Anterior cingulate cortex (tissue), 58 donors: ENCODE data around the gene TGFBR3.
A peak's percentile ranks its signal among the peaks of the same experiment; 100 is the strongest.

ENCODE experiments used
- DNase-seq, 58 donors: peaks; one replicate each; lab custom pipeline; 2025; lab: John Stamatoyannopoulos, UW

TGFBR3 gene

DNA sequence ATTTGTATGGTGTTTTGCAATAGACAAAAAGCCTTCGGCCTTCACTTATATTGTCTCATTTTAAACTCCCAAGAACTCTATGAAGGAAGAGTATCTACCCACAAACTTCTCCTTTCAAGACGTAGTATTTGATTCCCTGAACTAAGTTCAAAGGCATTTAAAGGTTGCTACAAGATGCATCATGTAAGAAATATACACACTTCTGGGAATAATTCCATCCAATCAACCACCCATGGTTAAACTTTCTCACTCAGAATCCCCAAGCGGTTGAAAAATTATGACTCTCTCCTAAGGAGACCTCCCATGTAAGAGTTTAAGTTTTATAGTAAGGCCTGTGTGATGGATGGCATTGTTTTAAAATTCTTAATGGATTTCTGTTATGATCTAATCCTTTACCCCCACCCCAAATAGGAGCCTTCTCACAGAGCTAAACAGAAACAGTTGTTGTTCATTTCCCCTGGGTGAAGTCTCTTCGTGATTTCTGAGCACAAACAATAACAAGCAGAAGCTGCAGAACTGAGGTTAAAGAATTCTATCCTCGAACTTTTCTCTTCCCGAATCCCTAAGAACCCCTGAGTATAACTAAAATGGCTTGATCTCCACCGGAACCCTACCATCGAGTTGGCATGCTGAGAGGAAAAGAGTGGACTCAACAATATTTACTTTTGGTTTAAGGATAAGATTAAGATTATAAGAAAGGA lies 185.0 kb downstream of the TGFBR3 start:
- DNase-seq = no peak

GRCh38 chr1:91700332-91700731 lies 185.6 kb downstream of the TGFBR3 start:
- DNase-seq = no peak

- DNase-seq = no peak
Observed at GRCh38 chr1:91699339-91699974, 186.5 kb downstream of the TGFBR3 start.

DNA sequence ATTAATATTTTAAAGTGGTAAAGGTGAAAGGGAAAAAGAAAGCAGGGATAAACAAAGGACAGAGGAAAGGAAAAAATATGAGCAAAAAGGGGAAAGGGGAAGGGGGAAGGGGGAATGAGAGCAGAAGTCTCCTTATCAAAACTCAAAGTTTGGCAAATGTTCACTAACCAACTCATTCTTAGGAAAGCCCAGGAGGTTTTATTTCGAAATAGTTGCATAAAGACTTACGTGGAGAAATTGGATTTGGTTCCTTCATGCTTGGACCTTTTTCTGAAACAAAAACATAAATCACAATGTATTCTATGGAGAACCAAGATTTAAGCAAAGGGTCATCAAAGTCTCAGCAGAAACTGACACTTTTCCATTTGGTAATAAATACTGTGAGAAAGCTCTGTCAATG lies 188.1 kb downstream of the TGFBR3 start:
- DNase-seq = no peak

- no peak for DNase-seq
Observed at GRCh38 chr1:91697416-91697815, 188.5 kb downstream of the TGFBR3 start.

DNA sequence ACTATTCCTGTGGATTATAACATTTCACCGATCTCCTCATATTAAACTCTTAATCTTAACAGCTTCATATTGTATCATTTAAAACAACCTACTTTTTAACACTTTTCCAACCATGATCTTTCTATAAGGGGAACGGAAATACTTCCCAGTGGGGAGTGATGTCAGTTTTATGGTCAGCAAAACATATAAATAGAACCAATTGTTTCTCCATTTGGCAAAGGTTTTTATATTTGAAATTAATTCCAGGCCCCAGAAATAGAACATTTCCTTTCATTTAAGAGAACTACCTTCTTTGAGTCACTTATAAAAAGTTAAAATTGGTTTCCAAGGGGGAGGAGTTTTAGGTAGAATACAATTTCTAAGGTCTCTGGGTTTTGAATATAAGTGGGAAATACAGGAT lies 189.6 kb downstream of the TGFBR3 start:
- DNase-seq = no peak

DNA sequence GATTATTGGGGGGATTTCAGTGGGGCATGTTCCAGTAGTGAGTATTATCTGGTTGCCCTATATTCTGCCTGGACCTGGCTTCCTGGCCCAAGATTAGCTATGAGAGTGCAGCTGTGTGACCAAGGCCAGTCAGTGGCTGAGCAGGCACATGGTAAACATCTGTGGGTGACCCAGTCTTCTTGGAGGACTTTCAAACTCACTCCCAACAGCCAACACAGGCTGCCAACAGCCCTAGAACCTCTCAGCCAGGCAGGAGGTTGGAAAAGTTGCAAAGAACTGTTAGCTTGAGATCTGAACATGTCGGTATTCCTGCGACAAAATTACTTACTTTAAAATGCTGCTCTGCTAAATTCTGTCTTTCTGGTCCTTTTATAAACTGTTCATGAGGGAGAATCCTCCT lies 192.4 kb downstream of the TGFBR3 start:
- DNase-seq = peak in 37 of 58 donors; percentile 3 to 49 (median 9)

- DNase-seq = no peak
Observed at GRCh38 chr1:91691525-91691924, 194.4 kb downstream of the TGFBR3 start.

DNA sequence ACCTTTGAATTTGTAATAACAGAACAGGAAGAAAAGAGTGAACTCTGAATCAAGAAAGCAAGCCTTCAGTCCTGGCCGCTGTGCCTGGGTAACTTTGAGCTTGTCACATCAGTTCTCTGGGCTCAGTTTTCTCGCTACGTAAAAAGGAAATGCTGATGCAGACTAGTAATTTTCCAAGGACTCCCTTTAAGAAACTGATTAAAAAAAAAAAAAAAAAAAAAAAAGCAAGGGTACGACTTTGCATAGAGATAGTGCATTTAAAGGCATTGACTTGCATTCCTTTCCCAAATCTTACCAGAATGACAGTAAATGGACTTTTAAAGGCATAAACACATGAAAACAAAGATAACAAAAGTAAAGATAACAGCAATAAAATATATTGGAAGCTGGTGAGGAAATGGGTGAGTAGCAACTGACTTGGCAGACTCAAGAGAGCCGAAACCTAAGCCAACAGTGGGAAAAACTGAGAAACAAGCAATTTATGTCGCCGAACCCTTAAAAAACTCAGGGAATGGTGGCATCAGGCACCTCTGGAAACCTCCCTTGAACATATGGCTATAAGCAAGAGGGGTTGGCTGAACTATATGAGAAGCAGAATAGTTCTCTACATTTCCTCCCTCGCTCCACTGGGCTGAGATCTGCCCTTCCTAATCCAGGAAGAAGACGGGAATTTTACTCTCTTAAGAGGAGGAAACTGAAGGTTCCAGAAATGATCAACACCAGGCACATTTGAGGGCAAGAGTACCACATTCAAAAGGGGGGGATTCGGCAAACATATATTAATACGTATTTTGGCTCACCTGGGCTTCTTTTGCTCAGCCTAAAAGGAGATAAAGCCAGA lies 196.1 kb downstream of the TGFBR3 start:
- no peak for DNase-seq

DNA sequence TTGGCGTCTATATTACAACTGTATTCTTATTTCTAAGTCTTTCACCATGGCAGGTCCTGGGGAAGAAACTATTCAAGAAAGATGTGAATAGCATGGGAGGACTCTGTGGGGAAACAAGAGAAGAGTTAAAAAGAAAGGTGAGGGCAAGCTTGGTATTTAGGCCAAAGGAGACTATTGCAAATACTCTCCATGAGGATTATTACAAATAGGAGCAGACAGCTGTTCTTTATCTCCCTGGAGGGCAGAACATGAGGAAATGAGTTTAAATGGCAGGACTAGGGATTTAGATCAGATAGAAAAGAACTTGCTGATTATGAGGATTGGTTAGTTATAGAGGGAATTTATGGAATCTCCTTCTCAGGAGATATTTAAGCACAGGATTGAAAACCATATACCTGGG lies 198.5 kb downstream of the TGFBR3 start:
- no peak for DNase-seq

DNA sequence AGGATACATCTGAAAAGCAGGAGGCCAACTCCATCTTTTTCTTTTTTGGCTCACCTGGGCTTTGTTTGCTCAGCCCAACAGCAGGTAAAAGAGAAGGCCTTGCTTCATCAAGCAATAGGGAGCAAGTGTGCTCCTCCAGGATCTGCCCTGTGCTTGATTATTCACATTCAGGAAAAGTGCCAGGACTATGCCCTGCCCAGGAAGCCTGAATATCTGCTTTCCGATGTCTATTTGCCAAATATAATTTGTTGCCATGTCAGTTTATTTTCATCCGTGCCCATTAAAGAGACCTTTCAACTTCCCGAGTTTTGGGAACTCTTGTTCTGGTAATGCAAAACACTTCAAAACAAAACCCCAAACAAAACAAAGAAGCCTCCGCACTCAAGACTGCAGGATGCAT lies 200.0 kb downstream of the TGFBR3 start:
- DNase-seq = no peak

DNA sequence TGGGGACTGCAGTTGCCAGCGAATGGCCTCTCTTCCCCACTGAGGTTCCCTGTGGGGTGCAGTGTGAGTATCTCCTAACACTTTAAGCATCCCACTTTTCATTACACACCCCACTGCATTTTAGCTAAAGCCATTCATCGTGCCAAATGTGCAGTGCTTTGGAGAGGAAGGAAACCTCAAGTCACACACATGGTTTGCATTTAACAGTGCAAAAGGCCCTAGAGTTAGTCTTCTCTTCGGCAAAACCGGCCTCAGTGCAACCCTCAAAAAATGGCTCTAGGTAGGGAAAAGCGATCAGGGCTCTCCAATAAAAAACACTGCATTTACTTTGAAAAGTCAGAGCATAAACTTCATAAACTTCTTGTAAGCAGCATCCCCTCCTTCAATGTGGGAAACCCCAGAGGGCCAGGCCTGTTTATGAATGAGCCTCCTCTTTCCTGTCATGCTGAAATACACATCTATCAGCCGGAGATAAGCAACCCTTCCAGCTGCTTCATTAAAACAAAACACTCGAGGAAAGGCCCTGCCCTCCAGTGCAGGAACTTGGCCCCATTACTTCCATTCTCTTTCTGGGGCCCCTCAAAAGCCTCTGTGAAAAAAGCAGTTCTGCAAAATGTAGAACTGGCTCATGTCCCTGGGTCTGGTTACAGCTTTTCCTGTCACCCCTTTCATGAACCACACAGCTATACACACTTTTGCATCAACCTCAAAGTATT lies 201.3 kb downstream of the TGFBR3 start:
- no peak for DNase-seq

- DNase-seq = no peak
Observed at GRCh38 chr1:91683598-91683951, 202.4 kb downstream of the TGFBR3 start.

- no peak for DNase-seq
Observed at GRCh38 chr1:91682882-91683597, 202.9 kb downstream of the TGFBR3 start.

DNA sequence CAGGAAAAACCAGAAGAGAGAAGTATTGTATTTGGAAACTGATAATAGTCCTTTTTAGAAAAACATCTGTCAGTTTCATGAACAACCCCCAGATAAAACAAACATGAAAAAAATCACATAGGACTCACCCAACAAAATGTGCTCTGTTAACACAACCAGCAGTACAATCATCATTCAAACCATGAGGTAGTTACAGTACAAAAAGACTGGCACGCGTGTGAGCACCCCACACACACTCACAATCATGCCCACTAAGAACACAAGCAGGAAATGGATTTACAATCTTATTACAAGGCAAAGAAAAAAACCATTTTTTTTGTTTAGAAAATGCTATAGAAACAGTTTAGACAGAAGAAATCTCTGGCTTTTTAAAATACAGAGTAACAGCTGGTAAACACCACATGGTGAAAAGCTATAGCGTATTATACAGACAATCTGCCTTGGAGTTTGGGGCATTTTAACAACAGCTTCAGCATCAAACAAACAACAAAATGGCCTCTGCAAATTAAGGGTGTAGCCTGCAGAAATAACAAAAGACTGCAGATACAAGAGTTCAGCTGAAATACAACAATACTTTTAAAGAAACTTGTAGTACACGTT lies 205.3 kb downstream of the TGFBR3 start:
- no peak for DNase-seq

DNA sequence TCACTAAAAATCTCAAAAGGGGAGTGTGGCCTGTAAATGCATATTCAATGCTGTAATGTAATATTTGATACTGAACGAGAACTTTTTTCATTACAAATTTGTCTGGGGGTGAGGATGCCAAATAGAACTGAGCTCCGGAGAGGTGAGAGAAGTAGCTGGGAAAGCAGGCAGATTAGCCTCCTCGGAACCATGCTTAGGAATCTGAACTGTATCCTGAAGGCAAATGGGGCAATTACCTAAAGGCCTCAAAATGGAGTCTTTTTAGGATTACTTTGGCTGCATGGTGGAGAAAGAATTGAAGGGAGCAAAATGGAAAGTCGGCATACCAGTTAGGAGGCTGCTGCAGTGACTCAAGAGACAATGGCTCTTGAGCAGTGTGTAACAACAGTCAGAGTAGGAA lies 206.5 kb downstream of the TGFBR3 start:
- no peak for DNase-seq

DNA sequence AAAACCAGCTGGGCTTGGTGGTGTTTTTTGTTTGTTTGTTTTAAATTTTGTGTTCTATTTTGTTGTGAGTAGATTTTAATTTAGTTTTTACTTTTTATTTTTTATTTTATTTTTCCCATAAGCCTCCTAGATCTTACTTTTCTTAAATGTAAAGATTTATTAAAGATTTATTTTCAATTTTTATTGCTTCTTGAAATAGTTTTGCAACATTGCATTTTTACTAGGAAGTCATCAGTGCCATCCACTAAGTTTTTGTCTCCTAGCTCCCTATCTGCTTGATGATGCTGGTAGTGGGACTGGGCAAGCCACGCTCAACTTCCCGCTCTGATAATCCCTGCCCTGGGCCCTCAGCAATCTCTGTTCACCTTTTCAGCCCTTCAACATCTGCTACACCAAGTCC lies 209.9 kb downstream of the TGFBR3 start:
- no peak for DNase-seq

GRCh38 chr1:91674107-91674506 lies 211.8 kb downstream of the TGFBR3 start:
- DNase-seq = no peak

GRCh38 chr1:91673613-91674012 lies 212.3 kb downstream of the TGFBR3 start:
- DNase-seq = no peak

DNA sequence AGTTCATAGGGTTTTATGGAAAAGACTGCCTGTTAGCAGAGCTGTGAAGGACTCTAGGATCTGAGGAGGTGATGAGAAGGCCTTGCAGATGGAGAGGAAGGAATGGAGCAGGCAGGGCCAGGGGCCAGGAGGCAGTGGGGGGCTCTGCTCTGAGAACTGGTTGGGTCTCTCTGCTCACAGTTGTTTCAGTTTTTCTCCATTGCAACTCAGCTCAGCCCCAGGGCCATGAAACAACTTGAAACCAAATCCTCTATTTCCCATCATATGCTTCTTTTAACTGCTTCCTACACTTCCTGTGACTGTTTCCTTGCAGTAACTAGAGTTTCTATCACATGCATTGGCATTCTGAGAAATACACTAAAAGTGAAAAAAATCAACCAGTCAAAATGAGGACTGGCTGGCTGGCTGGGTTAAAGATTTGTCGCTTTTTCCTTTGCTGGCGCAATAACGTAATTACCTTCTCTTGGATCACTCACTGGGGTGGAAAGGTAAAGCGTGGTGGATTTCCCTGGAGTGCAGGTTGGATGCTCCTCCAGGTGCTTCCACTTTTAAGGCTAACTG lies 213.3 kb downstream of the TGFBR3 start:
- no peak for DNase-seq
